OCI-LY3 (cell line): ENCODE data around the gene ARHGAP10.

Experiments used
- CTCF ChIP-seq: fragments of 200-600, 300-600 bp; sonication (generic); IDR thresholded peaks from 2 replicates; pipeline ENCODE4 v1.5.1; 2014; ENCODE audit warnings: antibody characterized with exemption, low read length, low read depth
- EZH2phosphoT487 ChIP-seq: fragments of 200-600 bp; shearing (Covaris generic); IDR thresholded peaks from 2 replicates; pipeline ENCODE4 v1.6.1; 2018; ENCODE audit warnings: antibody characterized with exemption, mixed run types, low read depth

GRCh38 chr4:147916351-147916750 lies 184.5 kb downstream of the ARHGAP10 start:
- TF ChIP-seq CTCF, result no peak
- TF ChIP-seq EZH2phosphoT487, result no peak
